Activated CD8-positive, alpha-beta memory T cell treated with anti-CD3 and anti-CD28 coated beads, Interleukin-2, amount 10 ng/mL, durations not matched to agents 7 days and 5 days (primary cell): Measurements from ENCODE around the gene C14orf93. TPM values are rescaled to one million over a fixed set of nuclear protein-coding genes. Genes with fewer than 3 reads are reported as not detected.

ENCODE experiments used
- ATAC-seq: fragments of 150-1000 bp; cut with Tn5 transposase; one replicate; pipeline ENCODE4 v1.10.0; 2021; ENCODE audit warnings: moderate library complexity
- CTCF ChIA-PET: fragments of 350-600 bp; sonication (Branson Sonifier 250); formaldehyde crosslinking; loops from one replicate; lab custom pipeline; 2021; ENCODE audit warnings: antibody characterized with exemption; lab: Charles Lee
- DNase-seq: peaks from one replicate; pipeline ENCODE4 v3.0.0-alpha.2; 2020
- H3K27ac Mint-ChIP-seq: one replicate; pipeline ENCODE4 v1.8.0; 2021; ENCODE audit warnings: mild to moderate bottlenecking, mixed read lengths
- H3K27me3 Mint-ChIP-seq: one replicate; pipeline ENCODE4 v1.8.0; 2021; ENCODE audit warnings: mixed read lengths
- H3K36me3 Mint-ChIP-seq: one replicate; pipeline ENCODE4 v1.8.0; 2021; ENCODE audit warnings: mild to moderate bottlenecking, mixed read lengths
- H3K4me1 Mint-ChIP-seq: one replicate; pipeline ENCODE4 v1.8.0; 2021; ENCODE audit warnings: mixed read lengths
- H3K4me3 Mint-ChIP-seq: one replicate; pipeline ENCODE4 v1.8.0; 2021; ENCODE audit warnings: mild to moderate bottlenecking, moderate library complexity, mixed read lengths
- H3K9me3 Mint-ChIP-seq: one replicate; pipeline ENCODE4 v1.8.0; 2022; ENCODE audit warnings: low read depth, mixed read lengths
- total RNA-seq, 2 experiments: library from RNA; stranded (reverse); gene quantifications; one replicate each; pipeline ENCODE4 v1.2.3, GENCODE V29; 2021

The C14orf93 gene
- total RNA-seq, 2 experiments from 2014 or later, result 9.0 to 12.6 TPM

- no peak for ATAC-seq
- Mint-ChIP-seq H3K36me3 (peaks cover 2% of the 10 kb centered on the region), H3K4me3 (no peak overlapping the region), H3K9me3 (no peaks in the 10 kb centered on the region), H3K4me1 (peaks cover 4% of the 10 kb centered on the region), H3K27me3 (peaks cover 33% of the 10 kb centered on the region), H3K27ac (no peak overlapping the region)
- no peak for DNase-seq
- CTCF ChIA-PET, result interaction anchor here (25.7 kb wide), 1 partner anchor 80 kb away, joined by 867 read pairs; the partner anchor contains the start of gene CDH24
Observed at GRCh38 chr14:22979748-22980392, 30.1 kb downstream of the C14orf93 start.

DNA sequence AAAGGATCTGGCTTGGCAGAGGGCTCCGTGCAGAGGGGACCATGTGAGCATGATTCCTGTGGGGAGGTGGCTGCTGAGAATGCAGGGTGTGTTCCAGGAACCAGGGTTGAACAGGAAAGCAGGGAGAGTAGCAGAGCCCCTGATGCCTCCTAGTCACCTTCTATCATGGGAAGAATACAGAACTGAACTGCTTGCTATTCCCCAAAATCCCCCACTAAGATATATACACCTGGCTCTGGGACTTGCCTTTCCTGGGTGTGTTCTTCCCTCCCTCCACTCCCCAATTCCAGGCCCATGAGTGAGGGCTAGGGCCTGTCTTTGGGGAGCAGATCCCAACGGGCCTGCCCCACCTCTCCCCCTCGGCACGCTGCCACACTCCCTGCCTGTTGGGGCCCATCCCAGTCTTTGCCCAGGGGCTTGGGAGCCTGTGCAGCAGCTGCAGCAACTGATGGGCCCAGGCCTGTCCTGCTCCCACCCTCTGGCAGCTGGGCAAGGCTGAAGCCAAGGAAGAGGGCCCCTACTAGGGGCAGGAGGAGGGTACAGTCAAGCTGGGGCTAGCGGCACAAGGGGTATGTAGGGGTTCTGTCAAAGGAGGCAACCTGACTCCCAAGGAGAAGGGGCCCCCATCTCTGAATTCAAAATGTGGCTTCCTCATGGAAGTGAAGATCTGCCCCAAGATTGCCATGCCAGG lies 30.8 kb downstream of the C14orf93 start:
- no peak overlapping the region for H3K27ac Mint-ChIP-seq
- no peak for ATAC-seq
- H3K9me3 Mint-ChIP-seq, result no peaks in the 10 kb centered on the region
- DNase-seq, result no peak
- CTCF ChIA-PET, result interaction anchor here (1.2 to 25.7 kb wide), 6 partner anchors 7 to 408 kb away, joined by 3 to 867 read pairs (median 7); partner anchors contain the start of genes AJUBA and CDH24
- H3K4me3 Mint-ChIP-seq, result no peak overlapping the region
- H3K4me1 Mint-ChIP-seq, result peaks cover 4% of the 10 kb centered on the region
- H3K27me3 Mint-ChIP-seq, result peaks cover 33% of the 10 kb centered on the region
- peaks cover 2% of the 10 kb centered on the region for H3K36me3 Mint-ChIP-seq

GRCh38 chr14:22978487-22978837 lies 31.5 kb downstream of the C14orf93 start:
- H3K4me1 Mint-ChIP-seq, result peaks cover 4% of the 10 kb centered on the region
- ATAC-seq, result no peak
- DNase-seq, result no peak
- no peaks in the 10 kb centered on the region for H3K9me3 Mint-ChIP-seq
- H3K4me3 Mint-ChIP-seq, result no peak overlapping the region
- no peak overlapping the region for H3K27ac Mint-ChIP-seq
- peaks cover 2% of the 10 kb centered on the region for H3K36me3 Mint-ChIP-seq
- CTCF ChIA-PET, result interaction anchor here (1.2 to 25.7 kb wide), 8 partner anchors 7 to 408 kb away, joined by 3 to 867 read pairs (median 8); partner anchors contain the start of genes AJUBA and CDH24
- H3K27me3 Mint-ChIP-seq, result peaks cover 33% of the 10 kb centered on the region

DNA sequence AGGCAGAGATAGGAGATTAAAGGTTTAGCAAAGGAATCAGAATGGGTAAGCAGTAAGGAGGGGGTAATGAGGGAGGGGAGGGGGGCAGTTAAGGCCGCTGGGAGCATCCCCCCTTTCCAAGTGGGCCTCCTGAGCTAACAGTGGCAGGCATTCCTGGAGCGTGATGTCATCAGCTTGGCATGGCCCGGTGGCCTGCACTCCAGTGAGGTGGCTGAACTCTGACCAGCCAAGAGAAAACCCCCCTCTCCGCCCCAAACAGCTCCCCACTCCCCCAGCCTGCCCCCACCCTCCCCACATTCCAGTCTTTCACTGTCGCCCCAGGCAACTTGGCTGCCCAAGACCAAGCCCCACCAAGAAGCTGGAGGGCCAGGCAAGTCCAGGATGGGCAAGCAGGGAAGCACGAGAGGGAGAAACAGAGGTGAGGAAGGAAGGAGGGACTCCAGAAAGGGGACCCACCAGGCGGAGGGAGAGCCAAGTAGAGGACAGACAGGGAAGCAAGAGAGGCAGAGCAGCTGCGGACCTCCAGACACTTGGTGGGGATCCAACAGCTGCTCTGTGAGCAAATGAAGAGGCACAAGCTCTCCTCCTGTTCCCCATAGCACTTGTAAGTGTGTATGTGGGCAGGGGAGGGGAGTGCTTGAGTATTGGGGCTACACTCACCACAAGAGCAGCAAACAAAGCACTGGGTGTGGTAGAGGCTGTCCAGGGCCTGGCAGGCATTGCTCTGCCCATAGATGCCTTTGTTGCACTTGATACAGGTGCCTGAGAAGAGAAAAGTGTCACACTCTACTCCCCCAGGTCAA lies 32.1 kb downstream of the C14orf93 start:
- CTCF ChIA-PET, result interaction anchor here (1.2 to 13.3 kb wide), 8 partner anchors 8 to 407 kb away, joined by 3 to 200 read pairs (median 7); partner anchors contain the start of gene AJUBA
- Mint-ChIP-seq H3K27me3 (peaks cover 33% of the 10 kb centered on the region), H3K36me3 (peaks cover 2% of the 10 kb centered on the region), H3K4me1 (peaks cover 4% of the 10 kb centered on the region), H3K9me3 (no peaks in the 10 kb centered on the region), H3K27ac (no peak overlapping the region), H3K4me3 (no peak overlapping the region)
- DNase-seq, result no peak
- no peak for ATAC-seq

DNA sequence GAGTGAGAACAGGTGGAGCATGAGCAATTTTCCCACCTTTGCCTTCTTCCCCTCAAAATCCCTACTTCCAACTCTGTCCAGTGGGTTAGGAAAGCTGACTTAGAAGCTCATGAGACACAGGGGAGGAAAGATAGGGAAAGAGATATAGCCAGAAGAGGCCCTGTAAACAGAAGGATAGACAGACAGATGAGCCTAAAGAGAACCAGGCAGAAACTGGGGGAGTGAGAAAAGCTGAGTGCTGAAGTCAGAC lies 32.6 kb downstream of the C14orf93 start:
- ATAC-seq (no peak), DNase-seq (no peak)
- CTCF ChIA-PET, result interaction anchor here (1.2 to 13.3 kb wide), 6 partner anchors 8 to 86 kb away, joined by 3 to 200 read pairs (median 8); partner anchors contain the start of gene AJUBA
- no peaks in the 10 kb centered on the region for H3K9me3 Mint-ChIP-seq
- peaks cover 33% of the 10 kb centered on the region for H3K27me3 Mint-ChIP-seq
- H3K4me1 Mint-ChIP-seq, result peaks cover 4% of the 10 kb centered on the region
- H3K36me3 Mint-ChIP-seq, result peaks cover 2% of the 10 kb centered on the region
- H3K27ac Mint-ChIP-seq, result no peak overlapping the region
- H3K4me3 Mint-ChIP-seq, result no peak overlapping the region

- Mint-ChIP-seq H3K36me3 (peaks cover 2% of the 10 kb centered on the region), H3K27ac (no peak overlapping the region), H3K9me3 (no peaks in the 10 kb centered on the region), H3K27me3 (peaks cover 33% of the 10 kb centered on the region), H3K4me1 (peaks cover 4% of the 10 kb centered on the region), H3K4me3 (no peak overlapping the region)
- ATAC-seq (no peak), DNase-seq (no peak)
- CTCF ChIA-PET, result interaction anchor here (1.2 to 13.3 kb wide), 7 partner anchors 9 to 86 kb away, joined by 3 to 200 read pairs (median 6); partner anchors contain the start of gene AJUBA
Observed at GRCh38 chr14:22976620-22977433, 33.1 kb downstream of the C14orf93 start.

DNA sequence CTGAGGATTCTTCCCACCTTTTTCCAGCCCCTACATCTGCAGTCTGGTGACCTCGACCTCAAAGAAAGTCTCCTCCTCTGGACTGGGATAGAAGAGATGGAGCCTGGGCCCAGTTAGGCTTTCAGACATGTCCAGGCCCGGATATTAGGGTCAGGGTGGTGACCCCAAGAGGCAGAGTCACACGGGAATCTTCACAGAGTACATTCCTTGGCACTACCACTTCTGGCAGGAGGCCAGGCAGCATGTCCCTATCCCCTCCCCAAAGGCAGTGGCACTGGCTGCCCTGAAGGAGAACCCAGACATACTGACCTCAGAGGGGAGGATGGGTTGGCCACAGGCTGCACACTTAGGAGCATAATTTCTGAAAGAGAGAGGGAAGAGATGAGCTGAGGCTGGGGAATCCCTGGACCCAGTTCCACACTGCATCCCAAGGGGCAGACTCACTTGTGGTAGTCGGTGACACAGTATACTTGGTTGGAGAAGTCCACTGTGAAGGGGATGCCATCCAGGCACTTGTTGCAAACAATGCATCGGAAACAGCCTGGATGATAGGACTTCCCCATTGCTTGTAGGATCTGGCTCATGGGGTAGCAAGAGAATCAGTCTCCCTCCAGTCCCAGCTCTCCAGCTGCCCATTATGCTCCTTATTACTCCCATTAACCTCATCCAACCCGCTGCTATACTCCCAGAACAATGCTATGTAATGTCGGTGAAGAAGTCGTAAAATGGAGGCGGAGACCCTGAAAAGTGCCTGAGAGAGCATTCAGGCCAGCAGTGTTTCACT lies 35.2 kb downstream of the C14orf93 start:
- ATAC-seq, result no peak
- no peaks in the 10 kb centered on the region for H3K36me3 Mint-ChIP-seq
- no peak overlapping the region for H3K27ac Mint-ChIP-seq
- H3K4me3 Mint-ChIP-seq, result no peak overlapping the region
- CTCF ChIA-PET, result interaction anchor here (0.8 to 13.3 kb wide), 7 partner anchors 11 to 96 kb away, joined by 3 to 200 read pairs (median 5); partner anchors contain the start of genes AJUBA, CDH24 and PRMT5
- DNase-seq, result no peak
- H3K27me3 Mint-ChIP-seq, result peaks cover 22% of the 10 kb centered on the region
- no peaks in the 10 kb centered on the region for H3K4me1 Mint-ChIP-seq
- H3K9me3 Mint-ChIP-seq, result no peaks in the 10 kb centered on the region

DNA sequence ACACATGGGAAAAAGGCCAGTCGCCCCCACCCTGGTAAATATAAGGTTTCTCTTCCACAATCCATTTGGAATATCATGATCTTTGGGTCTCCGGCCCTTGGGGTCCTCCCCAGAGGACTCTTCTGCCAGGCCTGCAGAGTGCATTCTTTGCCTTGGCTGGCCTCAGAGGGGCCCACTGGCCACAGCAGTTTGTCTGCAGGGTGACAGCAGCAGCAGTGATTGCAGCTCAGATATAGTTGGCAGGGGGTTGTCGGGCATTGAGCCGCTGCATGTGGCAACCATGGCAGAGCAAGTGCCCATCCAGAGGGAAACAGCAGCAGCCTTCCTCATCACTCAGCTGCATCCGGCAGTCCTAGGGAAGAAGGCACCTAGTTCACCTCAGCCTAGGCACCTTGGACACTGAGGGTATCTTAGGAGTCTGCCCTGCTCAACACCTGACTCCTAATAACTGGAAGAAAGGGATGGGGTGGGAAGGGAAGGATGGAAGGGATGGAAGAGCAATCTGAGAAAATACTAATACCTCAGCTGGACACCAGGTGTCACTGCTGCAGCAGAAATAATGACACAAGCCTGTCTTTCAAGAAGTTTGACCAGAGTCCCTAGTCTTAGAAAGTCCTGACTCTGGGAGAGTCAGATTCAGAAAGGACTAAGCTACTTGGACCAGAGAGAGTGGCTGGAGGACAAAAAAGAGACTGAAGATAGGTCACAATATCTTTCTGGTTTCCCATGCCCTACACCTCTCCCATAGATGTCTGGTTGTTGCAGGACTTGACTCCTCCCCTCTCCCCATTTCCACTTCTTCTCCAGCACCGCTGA lies 36.5 kb downstream of the C14orf93 start:
- peak; percentile 52 for DNase-seq
- CTCF ChIA-PET, result interaction anchor here (0.8 to 13.3 kb wide), 24 partner anchors 11 to 403 kb away, joined by 3 to 200 read pairs (median 4); partner anchors contain the start of genes AJUBA, CDH24, HAUS4 and PRMT5
- H3K36me3 Mint-ChIP-seq, result no peaks in the 10 kb centered on the region
- H3K27me3 Mint-ChIP-seq, result peaks cover 14% of the 10 kb centered on the region
- ATAC-seq, result peak; percentile 51
- H3K27ac Mint-ChIP-seq, result no peak overlapping the region
- H3K4me3 Mint-ChIP-seq, result no peak overlapping the region
- no peaks in the 10 kb centered on the region for H3K4me1 Mint-ChIP-seq
- no peaks in the 10 kb centered on the region for H3K9me3 Mint-ChIP-seq

GRCh38 chr14:22972313-22972930 lies 37.5 kb downstream of the C14orf93 start:
- no peak overlapping the region for H3K4me3 Mint-ChIP-seq
- no peak overlapping the region for H3K27ac Mint-ChIP-seq
- no peaks in the 10 kb centered on the region for H3K36me3 Mint-ChIP-seq
- no peaks in the 10 kb centered on the region for H3K4me1 Mint-ChIP-seq
- peaks cover 11% of the 10 kb centered on the region for H3K27me3 Mint-ChIP-seq
- ATAC-seq, result no peak
- no peaks in the 10 kb centered on the region for H3K9me3 Mint-ChIP-seq
- DNase-seq, result no peak
- CTCF ChIA-PET, result interaction anchor here (0.8 to 13.3 kb wide), 17 partner anchors 10 to 402 kb away, joined by 3 to 200 read pairs (median 4); partner anchors contain the start of genes AJUBA, CDH24, HAUS4 and PRMT5

DNA sequence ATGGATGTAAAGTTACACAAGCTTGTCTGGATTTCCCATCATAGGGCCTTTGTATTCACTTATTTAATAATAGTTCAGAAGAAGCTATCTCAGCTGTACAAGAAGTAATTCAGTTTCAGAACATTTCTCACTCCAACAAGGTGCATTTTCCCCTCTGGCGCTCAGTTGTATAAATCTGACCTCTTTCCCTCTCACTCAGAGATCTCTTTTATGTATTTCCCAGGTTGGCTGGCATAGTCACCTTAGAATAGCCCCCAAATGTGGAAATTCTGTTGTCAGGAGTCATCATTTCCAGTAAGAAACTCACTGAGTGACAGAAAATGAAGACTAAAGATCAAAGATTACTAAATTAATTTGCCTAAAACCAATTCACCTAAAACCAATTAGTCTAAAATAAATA lies 38.8 kb downstream of the C14orf93 start:
- CTCF ChIA-PET, result interaction anchor here (0.7 to 13.3 kb wide), 5 partner anchors 15 to 278 kb away, joined by 3 to 200 read pairs (median 28); partner anchors contain the start of genes AJUBA, CDH24 and HAUS4
- Mint-ChIP-seq H3K4me3 (no peak overlapping the region), H3K36me3 (no peaks in the 10 kb centered on the region), H3K27me3 (peaks cover 9% of the 10 kb centered on the region), H3K4me1 (no peaks in the 10 kb centered on the region), H3K27ac (no peak overlapping the region), H3K9me3 (no peaks in the 10 kb centered on the region)
- ATAC-seq (no peak), DNase-seq (no peak)

DNA sequence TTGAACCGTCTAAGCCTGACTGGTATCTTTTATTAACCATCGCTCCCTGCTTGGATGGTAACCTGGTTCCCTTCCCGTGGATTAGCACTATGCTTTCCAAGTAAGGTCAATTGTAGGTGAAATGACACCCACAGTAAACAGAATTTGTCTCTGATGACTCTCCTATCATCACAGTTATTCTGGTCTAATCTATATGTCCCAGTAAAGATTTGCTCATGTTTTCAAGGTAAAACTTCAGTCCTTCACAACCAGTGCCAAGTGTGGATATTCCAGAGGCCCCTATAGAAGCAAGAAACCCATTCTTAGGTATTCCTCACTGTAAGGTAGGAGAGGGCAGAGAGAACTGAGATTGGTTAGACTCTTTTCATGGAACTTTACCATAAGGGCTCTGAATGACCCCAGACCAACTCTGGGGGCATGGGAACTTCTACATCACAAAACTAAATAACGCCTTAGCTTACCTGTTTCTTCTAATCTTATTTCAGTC lies 43.1 kb downstream of the C14orf93 start:
- Mint-ChIP-seq H3K27me3 (peaks cover 11% of the 10 kb centered on the region), H3K4me1 (no peaks in the 10 kb centered on the region), H3K4me3 (no peak overlapping the region), H3K9me3 (no peaks in the 10 kb centered on the region), H3K36me3 (no peaks in the 10 kb centered on the region), H3K27ac (no peak overlapping the region)
- DNase-seq (no peak), ATAC-seq (no peak)
- CTCF ChIA-PET, result interaction anchor here (1.5 to 13.3 kb wide), 3 partner anchors 19 to 102 kb away, joined by 5 to 200 read pairs (median 15); partner anchors contain the start of genes AJUBA and CDH24
